Left lung (tissue), 10 donors: ENCODE measurements around the gene CCDC117. TPM values are rescaled to one million over a fixed set of nuclear protein-coding genes. Genes with fewer than 3 reads are reported as not detected.
"Not testable (repeated sequence)": the region's sequence is repeated elsewhere in the genome, so short reads cannot be mapped to it uniquely, and the experiment has no call there.

Experiments
- ATAC-seq: fragments of 200-7000 bp; cut with Tn5 transposase; one replicate; pipeline ENCODE4 v1.9.1; 2020; ENCODE audit warnings: moderate library complexity
- DNase-seq, 4 donors: peaks; one replicate each; pipeline ENCODE4 v3.0.0-alpha.2; 2013 to 2020
- H3K27ac ChIP-seq, 2 donors: fragments of 200-600 bp; sonication (generic) in 1 of 2; one replicate each; pipeline versions ENCODE4 v1.5.0 to v1.8.0; 2020 to 2021
- H3K27me3 ChIP-seq, 2 donors: fragments of 200-600 bp; sonication (generic) in 1 of 2; one replicate each; pipeline versions ENCODE4 v1.5.0 to v1.8.0; 2020 to 2021
- H3K36me3 ChIP-seq, 2 donors: fragments of 200-600 bp; sonication (generic) in 1 of 2; one replicate each; pipeline versions ENCODE4 v1.5.0 to v1.8.0; 2020 to 2021
- H3K4me1 ChIP-seq, 2 donors: fragments of 200-600 bp; one replicate each; pipeline ENCODE4 v1.8.0; 2021
- H3K4me3 ChIP-seq, 2 donors: fragments of 200-600 bp; sonication (generic) in 1 of 2; one replicate each; pipeline versions ENCODE4 v1.5.0 to v1.8.0; 2020 to 2021; ENCODE audit warnings: mild to moderate bottlenecking in 1 of 2
- H3K9me3 ChIP-seq, 2 donors: fragments of 200-600 bp; sonication (generic) in 1 of 2; one replicate each; pipeline versions ENCODE4 v1.5.0 to v1.8.0; 2020 to 2021
- CTCF ChIP-seq, 2 donors: fragments of 200-600 bp; sonication (generic) in 1 of 2; IDR thresholded peaks; one replicate each; pipeline versions ENCODE4 v1.5.0 to v1.8.0; 2021; ENCODE audit warnings: antibody characterized with exemption in 2 of 2
- intact Hi-C, 2 donors: fragments of 100-400 bp; cut with DNase I; formaldehyde crosslinking; loops; one replicate each; pipeline versions ENCODE4 v1.11.2 to v1.14.2; 2022
- polyA plus RNA-seq, 6 donors: library from polyadenylated mRNA; unstranded; fragments of 120-200 nt; gene quantifications; one replicate each; pipeline ENCODE4 v1.2.1, GENCODE V29; 2013; ENCODE audit not compliant: insufficient read length in 6 of 6
- total RNA-seq, 2 donors: library from RNA; stranded (reverse); fragmentation: NEBNext Ultra II Directional; extraction: Animal tissue kit (Norgen Biotek cat#: 25700); gene quantifications; one replicate each; pipeline ENCODE4 v1.2.1, GENCODE V29; 2021
- donor health status: DM: no; HTN: yes; CAD: no.
- donor health status: DM: no; HTN: no; CAD: no.

CCDC117 gene
- total and polyA plus RNA-seq, 8 donors = 23.5 to 45.6 (median 34.4) TPM

- DNase-seq (no peak), ATAC-seq (no peak)
- no peaks in the 10 kb centered on the region for H3K36me3 ChIP-seq
- H3K4me1 ChIP-seq = peaks cover 2 to 7% of the 10 kb centered on the region in 2 donors
- intact Hi-C loops = no loop called here
- no peak for TF ChIP-seq CTCF (IDR thresholded peaks at IDR 0.05)
- H3K27ac ChIP-seq = no peak overlapping the region
- no peaks in the 10 kb centered on the region for H3K9me3 ChIP-seq
- H3K4me3 ChIP-seq = no peak overlapping the region
- H3K27me3 ChIP-seq = no peaks in the 10 kb centered on the region
Observed at GRCh38 chr22:28759861-28760560, 12.5 kb upstream of the CCDC117 start.

GRCh38 chr22:28761449-28761755 is 11.1 kb upstream of the CCDC117 start:
- H3K36me3 ChIP-seq = no peaks in the 10 kb centered on the region
- peaks cover 2 to 7% of the 10 kb centered on the region in 2 donors for H3K4me1 ChIP-seq
- intact Hi-C loops = no loop called here
- H3K4me3 ChIP-seq = no peak overlapping the region
- no peak overlapping the region for H3K27ac ChIP-seq
- ATAC-seq (no peak), DNase-seq (no peak)
- H3K9me3 ChIP-seq = no peaks in the 10 kb centered on the region
- no peak for TF ChIP-seq CTCF (IDR thresholded peaks at IDR 0.05)
- H3K27me3 ChIP-seq = no peaks in the 10 kb centered on the region

- H3K4me3 ChIP-seq, intact Hi-C loops, ATAC-seq, H3K4me1 ChIP-seq, H3K9me3 ChIP-seq, H3K27me3 ChIP-seq, H3K27ac ChIP-seq, H3K36me3 ChIP-seq, DNase-seq: not testable (repeated sequence)
Observed at GRCh38 chr22:28762000-28762399, 10.5 kb upstream of the CCDC117 start.

GRCh38 chr22:28766628-28767027 is 5.9 kb upstream of the CCDC117 start:
- no peaks in the 10 kb centered on the region for H3K27me3 ChIP-seq
- DNase-seq (no peak), ATAC-seq (no peak)
- H3K36me3 ChIP-seq = no peaks in the 10 kb centered on the region
- no peak overlapping the region for H3K27ac ChIP-seq
- peaks cover 0 to 7% of the 10 kb centered on the region in 2 donors for H3K9me3 ChIP-seq
- intact Hi-C loops = no loop called here
- TF ChIP-seq CTCF (IDR thresholded peaks at IDR 0.05) = no peak
- H3K4me3 ChIP-seq = no peak overlapping the region
- no peaks in the 10 kb centered on the region for H3K4me1 ChIP-seq

GRCh38 chr22:28768701-28769393 is 3.6 kb upstream of the CCDC117 start:
- DNase-seq (no peak), ATAC-seq (no peak)
- no peaks in the 10 kb centered on the region for H3K36me3 ChIP-seq
- intact Hi-C loops = no loop called here
- TF ChIP-seq CTCF (IDR thresholded peaks at IDR 0.05) = no peak
- H3K9me3 ChIP-seq = peaks cover 0 to 7% of the 10 kb centered on the region in 2 donors
- H3K27me3 ChIP-seq = no peaks in the 10 kb centered on the region
- no peak overlapping the region for H3K4me3 ChIP-seq
- H3K27ac ChIP-seq = no peak overlapping the region
- peaks cover 0 to 7% of the 10 kb centered on the region in 2 donors for H3K4me1 ChIP-seq
